ENCODE measurements around the gene C1QTNF6.
"Not testable (repeated sequence)": the region's sequence is repeated elsewhere in the genome, so short reads cannot be mapped to it uniquely, and the experiment has no call there.

C1QTNF6 gene

GRCh38 chr22:37175414-37176281, 12.4 kb downstream of the C1QTNF6 start:
- TF ChIP-seq, protein P1, sequence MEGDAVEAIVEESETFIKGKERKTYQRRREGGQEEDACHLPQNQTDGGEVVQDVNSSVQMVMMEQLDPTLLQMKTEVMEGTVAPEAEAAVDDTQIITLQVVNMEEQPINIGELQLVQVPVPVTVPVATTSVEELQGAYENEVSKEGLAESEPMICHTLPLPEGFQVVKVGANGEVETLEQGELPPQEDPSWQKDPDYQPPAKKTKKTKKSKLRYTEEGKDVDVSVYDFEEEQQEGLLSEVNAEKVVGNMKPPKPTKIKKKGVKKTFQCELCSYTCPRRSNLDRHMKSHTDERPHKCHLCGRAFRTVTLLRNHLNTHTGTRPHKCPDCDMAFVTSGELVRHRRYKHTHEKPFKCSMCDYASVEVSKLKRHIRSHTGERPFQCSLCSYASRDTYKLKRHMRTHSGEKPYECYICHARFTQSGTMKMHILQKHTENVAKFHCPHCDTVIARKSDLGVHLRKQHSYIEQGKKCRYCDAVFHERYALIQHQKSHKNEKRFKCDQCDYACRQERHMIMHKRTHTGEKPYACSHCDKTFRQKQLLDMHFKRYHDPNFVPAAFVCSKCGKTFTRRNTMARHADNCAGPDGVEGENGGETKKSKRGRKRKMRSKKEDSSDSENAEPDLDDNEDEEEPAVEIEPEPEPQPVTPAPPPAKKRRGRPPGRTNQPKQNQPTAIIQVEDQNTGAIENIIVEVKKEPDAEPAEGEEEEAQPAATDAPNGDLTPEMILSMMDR (conservative IDR thresholded peaks at IDR 0.05; ENCODE audit: control insufficient read depth, insufficient read depth, low read depth, low read length): no peak
- no peak overlapping the region for H3K4me3 ChIP-seq (ENCODE audit: control insufficient read depth, low read depth, low read length)
- DNase-seq (ENCODE audit: low read depth): peak; percentile 14

GRCh38 chr22:37174964-37175363, 13.1 kb downstream of the C1QTNF6 start:
- H3K4me3 ChIP-seq (ENCODE audit: control insufficient read depth, low read depth, low read length): no peak overlapping the region
- TF ChIP-seq, protein P1 (conservative IDR thresholded peaks at IDR 0.05; ENCODE audit: control insufficient read depth, insufficient read depth, low read depth, low read length): no peak
- no peak for DNase-seq (ENCODE audit: low read depth)

GRCh38 chr22:37173709-37174108, 14.3 kb downstream of the C1QTNF6 start:
- DNase-seq (ENCODE audit: low read depth): peak; percentile 93
- no peak overlapping the region for H3K4me3 ChIP-seq (ENCODE audit: control insufficient read depth, low read depth, low read length)
- TF ChIP-seq, protein P1 (conservative IDR thresholded peaks at IDR 0.05; ENCODE audit: control insufficient read depth, insufficient read depth, low read depth, low read length): no peak

GRCh38 chr22:37172266-37173245, 15.5 kb downstream of the C1QTNF6 start:
- TF ChIP-seq, protein P1 (conservative IDR thresholded peaks at IDR 0.05; ENCODE audit: control insufficient read depth, insufficient read depth, low read depth, low read length): no peak
- no peak overlapping the region for H3K4me3 ChIP-seq (ENCODE audit: control insufficient read depth, low read depth, low read length)
- DNase-seq (ENCODE audit: low read depth): no peak

- TF ChIP-seq, protein P1 (conservative IDR thresholded peaks at IDR 0.05; ENCODE audit: control insufficient read depth, insufficient read depth, low read depth, low read length): no peak
- H3K4me3 ChIP-seq (ENCODE audit: control insufficient read depth, low read depth, low read length): no peak overlapping the region
- DNase-seq (ENCODE audit: low read depth): no peak
Observed at GRCh38 chr22:37171662-37172061, 16.4 kb downstream of the C1QTNF6 start.

GRCh38 chr22:37170689-37171405, 17.2 kb downstream of the C1QTNF6 start:
- not testable (repeated sequence) for H3K4me3 ChIP-seq (ENCODE audit: control insufficient read depth, low read depth, low read length)
- peak; percentile 24 for DNase-seq (ENCODE audit: low read depth)
